Measurements from ENCODE around the gene IQCN.

Gene IQCN

DNA sequence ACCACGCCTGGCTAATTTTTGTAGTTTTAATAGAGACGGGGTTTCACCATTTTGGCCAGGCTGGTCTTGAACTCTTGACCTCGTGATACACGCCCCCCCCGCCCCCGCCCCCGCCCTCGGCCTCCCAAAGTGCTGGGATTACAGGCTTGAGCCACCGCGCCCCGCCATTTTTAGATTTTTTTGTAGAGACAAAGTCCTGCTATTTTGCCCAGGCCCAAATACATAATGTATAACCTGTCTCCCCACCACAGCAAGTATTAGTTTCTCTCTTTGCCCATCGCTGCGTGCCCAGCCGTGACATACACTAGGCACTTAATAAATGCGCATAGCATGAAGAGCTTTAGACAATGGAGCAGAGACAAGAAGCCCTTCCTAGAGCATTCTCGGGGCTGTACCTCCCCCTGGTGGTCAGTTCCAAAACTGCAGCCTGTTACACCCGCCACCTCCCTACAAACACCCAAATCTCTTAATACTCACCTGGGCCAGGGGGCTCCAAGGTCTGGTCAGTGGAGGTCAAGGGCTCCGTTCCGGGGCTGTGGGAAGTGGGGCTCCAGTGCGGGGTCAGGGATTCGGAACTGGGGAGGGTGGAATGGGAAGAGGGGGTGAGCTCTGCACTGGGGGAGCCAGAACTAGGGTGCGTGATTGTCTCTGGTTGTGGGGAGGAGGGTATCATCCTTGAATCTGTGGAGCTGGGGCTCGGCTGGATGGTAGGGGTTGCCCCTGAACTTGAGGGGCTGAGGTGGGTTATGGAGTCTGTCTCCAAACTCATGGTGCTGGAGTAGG, 22.5 kb downstream of the IQCN start (continued):
- TF ChIP-seq, protein P1, sequence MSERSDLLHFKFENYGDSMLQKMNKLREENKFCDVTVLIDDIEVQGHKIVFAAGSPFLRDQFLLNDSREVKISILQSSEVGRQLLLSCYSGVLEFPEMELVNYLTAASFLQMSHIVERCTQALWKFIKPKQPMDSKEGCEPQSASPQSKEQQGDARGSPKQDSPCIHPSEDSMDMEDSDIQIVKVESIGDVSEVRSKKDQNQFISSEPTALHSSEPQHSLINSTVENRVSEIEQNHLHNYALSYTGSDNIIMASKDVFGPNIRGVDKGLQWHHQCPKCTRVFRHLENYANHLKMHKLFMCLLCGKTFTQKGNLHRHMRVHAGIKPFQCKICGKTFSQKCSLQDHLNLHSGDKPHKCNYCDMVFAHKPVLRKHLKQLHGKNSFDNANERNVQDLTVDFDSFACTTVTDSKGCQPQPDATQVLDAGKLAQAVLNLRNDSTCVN (tag by site-specific recombination; optimal IDR thresholded peaks at IDR 0.05) = no peak
- TF ChIP-seq ZNF791 (tag by site-specific recombination; IDR thresholded peaks at IDR 0.05) (no peak), ZNF830 (tag by site-specific recombination; IDR thresholded peaks at IDR 0.05; ENCODE audit: low read depth) (no peak), SCRT2 (tag by site-specific recombination; IDR thresholded peaks at IDR 0.05) (0 out of 2 replicates have a peak, but pooled peaks have one; percentile 42), BCL11A (tag by site-specific recombination; IDR thresholded peaks at IDR 0.05; ENCODE audit: low read depth) (no peak), ZNF561 (tag by site-specific recombination; IDR thresholded peaks at IDR 0.05; ENCODE audit: borderline replicate concordance) (no peak), ZNF596 (tag by site-specific recombination; IDR thresholded peaks at IDR 0.05) (no peak), MEIS1 (CRISPR knock-in tag; IDR thresholded peaks at IDR 0.05; ENCODE audit: borderline replicate concordance) (no peak), GLIS1 (tag by site-specific recombination; IDR thresholded peaks at IDR 0.05) (no peak)
- TF ChIP-seq, protein P2, sequence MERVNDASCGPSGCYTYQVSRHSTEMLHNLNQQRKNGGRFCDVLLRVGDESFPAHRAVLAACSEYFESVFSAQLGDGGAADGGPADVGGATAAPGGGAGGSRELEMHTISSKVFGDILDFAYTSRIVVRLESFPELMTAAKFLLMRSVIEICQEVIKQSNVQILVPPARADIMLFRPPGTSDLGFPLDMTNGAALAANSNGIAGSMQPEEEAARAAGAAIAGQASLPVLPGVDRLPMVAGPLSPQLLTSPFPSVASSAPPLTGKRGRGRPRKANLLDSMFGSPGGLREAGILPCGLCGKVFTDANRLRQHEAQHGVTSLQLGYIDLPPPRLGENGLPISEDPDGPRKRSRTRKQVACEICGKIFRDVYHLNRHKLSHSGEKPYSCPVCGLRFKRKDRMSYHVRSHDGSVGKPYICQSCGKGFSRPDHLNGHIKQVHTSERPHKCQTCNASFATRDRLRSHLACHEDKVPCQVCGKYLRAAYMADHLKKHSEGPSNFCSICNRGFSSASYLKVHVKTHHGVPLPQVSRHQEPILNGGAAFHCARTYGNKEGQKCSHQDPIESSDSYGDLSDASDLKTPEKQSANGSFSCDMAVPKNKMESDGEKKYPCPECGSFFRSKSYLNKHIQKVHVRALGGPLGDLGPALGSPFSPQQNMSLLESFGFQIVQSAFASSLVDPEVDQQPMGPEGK (tag by site-specific recombination; IDR thresholded peaks at IDR 0.05) = peak; percentile 28; the same call in 1 of the 2 replicates
- TF ChIP-seq, protein P3, sequence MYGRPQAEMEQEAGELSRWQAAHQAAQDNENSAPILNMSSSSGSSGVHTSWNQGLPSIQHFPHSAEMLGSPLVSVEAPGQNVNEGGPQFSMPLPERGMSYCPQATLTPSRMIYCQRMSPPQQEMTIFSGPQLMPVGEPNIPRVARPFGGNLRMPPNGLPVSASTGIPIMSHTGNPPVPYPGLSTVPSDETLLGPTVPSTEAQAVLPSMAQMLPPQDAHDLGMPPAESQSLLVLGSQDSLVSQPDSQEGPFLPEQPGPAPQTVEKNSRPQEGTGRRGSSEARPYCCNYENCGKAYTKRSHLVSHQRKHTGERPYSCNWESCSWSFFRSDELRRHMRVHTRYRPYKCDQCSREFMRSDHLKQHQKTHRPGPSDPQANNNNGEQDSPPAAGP (tag by site-specific recombination; IDR thresholded peaks at IDR 0.05) = no peak

DNA sequence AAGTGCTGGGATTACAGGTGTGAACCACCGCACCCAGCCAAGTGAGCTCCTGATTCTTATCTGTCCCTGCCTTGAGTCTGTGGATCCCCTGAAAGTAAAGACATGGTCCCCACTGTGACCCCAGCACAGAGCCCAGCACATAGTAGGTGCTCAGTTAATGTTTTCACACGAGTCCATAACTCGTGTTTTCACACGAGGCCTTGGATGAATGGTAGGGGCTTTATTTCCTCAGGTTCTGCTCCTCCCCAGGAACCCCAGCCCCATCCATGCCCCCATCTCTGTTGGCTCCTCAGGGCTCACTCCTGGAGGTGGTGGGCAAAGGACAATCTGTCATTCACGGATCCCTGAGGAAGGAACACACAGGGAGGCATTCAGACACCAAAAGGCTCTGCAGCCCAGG, 24.4 kb downstream of the IQCN start:
- POLR2A ChIA-PET = interaction anchor here (0.6 to 1.7 kb wide), 3 partner anchors 16 to 27 kb away, joined by 3 to 4 read pairs (median 3); no protein-coding TSS in a partner anchor
- no peaks in the 10 kb centered on the region for H3K36me3 ChIP-seq (ENCODE audit: control insufficient read depth in 2 of 2, insufficient read depth in 1 of 2, low read length in 2 of 2)
- no peaks in the 10 kb centered on the region for H3K9me3 ChIP-seq (ENCODE audit: control insufficient read depth, insufficient read depth, low read depth, low read length)
- no peak overlapping the region for H3K27ac ChIP-seq (ENCODE audit: extremely low read depth, low read depth, low read length)
- TF ChIP-seq ZNF664 (tag by site-specific recombination; IDR thresholded peaks at IDR 0.05) (peak; percentile 58), ZNF677 (tag by site-specific recombination; IDR thresholded peaks at IDR 0.05) (no peak)
- CTCF ChIA-PET = interaction anchor here (0.7 to 7.5 kb wide), 6 partner anchors 12 to 187 kb away, joined by 3 to 121 read pairs (median 10); partner anchors contain the start of genes LSM4 and RAB3A
- H3K4me3 ChIP-seq (ENCODE audit: low read depth, low read length) = no peak overlapping the region
- H3K4me1 ChIP-seq (ENCODE audit: control insufficient read depth, insufficient read depth, low read length) = no peaks in the 10 kb centered on the region

DNA sequence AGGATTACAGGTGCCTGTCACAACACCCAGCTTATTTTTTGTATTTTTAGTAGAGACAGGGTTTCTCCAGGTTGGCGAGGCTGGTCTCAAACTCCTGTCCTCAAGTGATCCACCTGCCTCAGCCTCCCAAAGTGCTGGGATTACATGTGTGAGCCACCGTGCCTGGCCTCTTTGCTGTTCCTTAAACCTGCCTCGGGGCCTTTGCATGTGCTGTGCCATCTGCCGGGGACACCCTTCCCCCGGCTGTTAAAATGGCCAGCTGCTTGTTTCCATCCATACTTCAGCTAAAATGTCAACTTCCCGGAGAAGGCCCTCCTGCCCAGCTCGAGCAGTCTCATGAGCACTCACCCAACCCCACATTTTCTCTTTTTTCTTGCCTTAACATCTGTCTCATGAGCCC, 29.0 kb downstream of the IQCN start:
- POLR2A ChIA-PET = interaction anchor here (0.6 to 2.0 kb wide), 2 partner anchors 12 to 154 kb away, joined by 3 to 5 read pairs; no protein-coding TSS in a partner anchor
- no peaks in the 10 kb centered on the region for H3K9me3 ChIP-seq (ENCODE audit: control insufficient read depth, insufficient read depth, low read depth, low read length)
- H3K4me3 ChIP-seq (ENCODE audit: low read depth, low read length) = no peak overlapping the region
- H3K4me1 ChIP-seq (ENCODE audit: control insufficient read depth, insufficient read depth, low read length) = no peaks in the 10 kb centered on the region
- no peak overlapping the region for H3K27ac ChIP-seq (ENCODE audit: extremely low read depth, low read depth, low read length)
- no peaks in the 10 kb centered on the region for H3K36me3 ChIP-seq (ENCODE audit: control insufficient read depth in 2 of 2, insufficient read depth in 1 of 2, low read length in 2 of 2)
- TF ChIP-seq ZNF623 (tag by site-specific recombination; IDR thresholded peaks at IDR 0.05) = peak; percentile 95
- no peak for TF ChIP-seq ZNF138 (tag by site-specific recombination; IDR thresholded peaks at IDR 0.05; ENCODE audit: borderline replicate concordance)
- TF ChIP-seq MZF1 (tag by site-specific recombination; IDR thresholded peaks at IDR 0.05; ENCODE audit: borderline replicate concordance) = no peak
- CTCF ChIA-PET = interaction anchor here (0.6 to 1.6 kb wide), 8 partner anchors 25 to 186 kb away, joined by 3 to 4 read pairs (median 3); partner anchors contain the start of gene JUND
